Gastrocnemius medialis (tissue), 4 donors: ENCODE measurements around the gene ROM1. TPM values are rescaled to one million over a fixed set of nuclear protein-coding genes. Genes with fewer than 3 reads are reported as not detected.

ENCODE experiments used
- ATAC-seq, 2 donors: fragments of 150-250 bp; one replicate each; pipeline ENCODE4 v1.9.1; 2016
- DNase-seq, 2 donors: peaks; one replicate each; pipeline ENCODE4 v3.0.0-alpha.2; 2019
- H3K27ac ChIP-seq, 4 donors: fragments of 200-600 bp; sonication (generic); 1 replicate in 1 of 4; 2 replicates in 3 of 4; pipeline ENCODE4 v1.5.1; 2016 to 2018; ENCODE audit warnings: mild to moderate bottlenecking in 2 of 4, moderate library complexity in 1 of 4
- H3K27me3 ChIP-seq, 3 donors: fragments of 200-600 bp; sonication (generic) in 2 of 3; 1 replicate in 1 of 3; 2 replicates in 2 of 3; pipeline versions ENCODE4 v1.5.1 to v1.6.0; 2016 to 2019; ENCODE audit warnings: mild to moderate bottlenecking in 1 of 3, moderate library complexity in 1 of 3
- H3K36me3 ChIP-seq, 2 donors: fragments of 200-600 bp; sonication (generic) in 1 of 2; one replicate each; pipeline ENCODE4 v1.5.1; 2017 to 2018
- H3K4me1 ChIP-seq, 2 donors: fragments of 200-600 bp; sonication (generic) in 1 of 2; one replicate each; pipeline ENCODE4 v1.5.1; 2016 to 2017; ENCODE audit warnings: mild to moderate bottlenecking in 2 of 2
- H3K4me3 ChIP-seq, 4 donors: fragments of 200-600 bp; sonication (generic) in 3 of 4; 1 replicate in 1 of 4; 2 replicates in 3 of 4; pipeline ENCODE4 v1.5.1; 2016 to 2019; ENCODE audit warnings: mild to moderate bottlenecking in 2 of 4
- H3K9me3 ChIP-seq, 3 donors: fragments of 200-600 bp; sonication (generic) in 2 of 3; 1 replicate in 1 of 3; 2 replicates in 2 of 3; pipeline ENCODE4 v1.5.1; 2016 to 2019
- CTCF ChIP-seq, 5 experiments: fragments of 450-650 bp in 3 of 5; fragments of 200-600 bp in 2 of 5; sonication (generic) in 2 of 5; IDR thresholded peaks in 4 of 5; conservative IDR thresholded peaks in 1 of 5; 1 replicate in 4 of 5; 2 replicates in 1 of 5; pipeline ENCODE4 v1.5.1; 2016 to 2019; ENCODE audit warnings: antibody characterized with exemption in 5 of 5, mild to moderate bottlenecking in 3 of 5, moderate library complexity in 3 of 5
- POLR2A ChIP-seq, 2 donors: fragments of 450-650 bp; IDR thresholded peaks; one replicate each; pipeline ENCODE4 v1.6.1; 2017; ENCODE audit warnings: antibody characterized with exemption in 2 of 2, mild to moderate bottlenecking in 2 of 2, moderate library complexity in 2 of 2
- in situ Hi-C, 4 donors: fragments of 200-750 bp; cut with MboI; loops; one replicate each; pipeline versions ENCODE4 v1.15.0 to v1.8.0; 2017; ENCODE audit warnings: low sequenced_read_pairs in 4 of 4
- intact Hi-C: fragments of 100-400 bp; cut with DNase I; formaldehyde crosslinking; loops from one replicate; pipeline ENCODE4 v1.15.1; 2023; ENCODE audit warnings: low total_unique reads
- total RNA-seq, 4 donors: library from RNA; depleted of rRNA; stranded (reverse); fragments of >200 nt; gene quantifications; one replicate each; pipeline versions ENCODE4 v1.1.0 to v1.2.3, GENCODE V29; 2016

The ROM1 gene
- total RNA-seq, 4 donors from 2014 or later, result 1.6 to 3.7 (median 2.7) TPM

- in situ Hi-C loops (no loop called here), intact Hi-C loops (no loop called here)
- DNase-seq, result no peak
- no peaks in the 10 kb centered on the region for H3K9me3 ChIP-seq
- peaks cover 26% of the 10 kb centered on the region in 2 donors for H3K4me1 ChIP-seq
- H3K36me3 ChIP-seq, result peaks cover 0 to 41% of the 10 kb centered on the region in 2 donors
- peak overlapping the region in 1 of 4 donors; percentile 97 for H3K27ac ChIP-seq
- no peak overlapping the region for H3K4me3 ChIP-seq
- ATAC-seq, result no peak
- no peaks in the 10 kb centered on the region for H3K27me3 ChIP-seq
- no peak for TF ChIP-seq CTCF (IDR thresholded peaks at IDR 0.05 in 4 of 5, conservative IDR thresholded peaks at IDR 0.05 in 1 of 5)
- TF ChIP-seq POLR2A (IDR thresholded peaks at IDR 0.05), result no peak
Observed at GRCh38 chr11:62588966-62589637, 24.0 kb upstream of the ROM1 start.

- peaks cover 26% of the 10 kb centered on the region in 2 donors for H3K4me1 ChIP-seq
- in situ Hi-C loops, result no loop called here
Observed at GRCh38 chr11:62591448-62592145, 21.5 kb upstream of the ROM1 start, which contains the start of gene TUT1. Gene TUT1, minus strand, starts transcription at chr11:62591523. Its CDS starts 38 bp downstream, at chr11:62591485.

GRCh38 chr11:62592146-62592815 lies 20.8 kb upstream of the ROM1 start:
- H3K27ac ChIP-seq, result peak overlapping the region; percentile 94 to 99 (median 96)
- DNase-seq (no peak), ATAC-seq (peak in 1 of 2 donors; percentile 14)
- no peaks in the 10 kb centered on the region for H3K9me3 ChIP-seq
- TF ChIP-seq CTCF (IDR thresholded peaks at IDR 0.05 in 4 of 5, conservative IDR thresholded peaks at IDR 0.05 in 1 of 5) (peak in 1 of 5 experiments; percentile 6), POLR2A (IDR thresholded peaks at IDR 0.05) (no peak)
- intact Hi-C loops, result loop anchor here (1.0 to 5.0 kb wide), 4 partner anchors 9 to 180 kb away; partner anchors contain the start of genes EML3, MTA2 and TAF6L
- H3K27me3 ChIP-seq, result no peaks in the 10 kb centered on the region
- H3K4me1 ChIP-seq, result peaks cover 26% of the 10 kb centered on the region in 2 donors
- in situ Hi-C loops, result no loop called here
- peaks cover 0 to 57% of the 10 kb centered on the region in 2 donors for H3K36me3 ChIP-seq
- peak overlapping the region; percentile 61 to 85 (median 72) for H3K4me3 ChIP-seq

More at GRCh38 chr11:62591448-62592145, 21.5 kb upstream of the ROM1 start, which contains the start of gene TUT1:
- H3K4me3 ChIP-seq, result peak within 1 kb of the TSS; percentile 69 to 91 (median 84)
- H3K27ac ChIP-seq, result peak within 1 kb of the TSS; percentile 94 to 99 (median 96)
- ATAC-seq, result peak; percentile 94 to 96
- H3K36me3 ChIP-seq, result peaks cover 0 to 56% of the 10 kb centered on the region in 2 donors
- peak; percentile 98 for DNase-seq
- intact Hi-C loops, result loop anchor here (1.0 to 5.0 kb wide), 5 partner anchors 10 to 181 kb away; partner anchors contain the start of genes EML3, MTA2 and TAF6L
- H3K9me3 ChIP-seq, result no peaks in the 10 kb centered on the region
- H3K27me3 ChIP-seq, result no peaks in the 10 kb centered on the region
- TF ChIP-seq POLR2A (IDR thresholded peaks at IDR 0.05), result peak; percentile 94 to 98
- no peak for TF ChIP-seq CTCF (IDR thresholded peaks at IDR 0.05 in 4 of 5, conservative IDR thresholded peaks at IDR 0.05 in 1 of 5)

GRCh38 chr11:62592989-62593421 lies 20.1 kb upstream of the ROM1 start:
- ATAC-seq (no peak), DNase-seq (no peak)
- Histone ChIP-seq H3K27me3 (no peaks in the 10 kb centered on the region), H3K36me3 (peaks cover 0 to 57% of the 10 kb centered on the region in 2 donors), H3K9me3 (no peaks in the 10 kb centered on the region), H3K27ac (peak overlapping the region; percentile 94 to 99 (median 96)), H3K4me1 (peaks cover 26% of the 10 kb centered on the region in 2 donors), H3K4me3 (no peak overlapping the region)
- intact Hi-C loops, result loop anchor here (1.0 to 5.0 kb wide), 4 partner anchors 8 to 179 kb away; partner anchors contain the start of genes EML3, MTA2 and TAF6L
- in situ Hi-C loops, result no loop called here
- TF ChIP-seq POLR2A (IDR thresholded peaks at IDR 0.05) (no peak), CTCF (IDR thresholded peaks at IDR 0.05 in 4 of 5, conservative IDR thresholded peaks at IDR 0.05 in 1 of 5) (no peak)
